Regular cardiac myocyte (primary cell): ENCODE measurements around the gene OR6P1. TPM values are rescaled to one million over a fixed set of nuclear protein-coding genes. Genes with fewer than 3 reads are reported as not detected.

Experiments
- total RNA-seq: library from RNA; depleted of rRNA; stranded (reverse); fragments of >200 nt; gene quantifications from 2 replicates; pipeline ENCODE4 v1.2.3, GENCODE V29; 2014

Gene OR6P1
- total RNA-seq = not detected in 2 replicates

GRCh38 chr1:158570480-158570879 lies at the start of gene OR6P1:
Gene OR6P1 (minus strand): TSS chr1:158570580. CDS start chr1:158563604, 6,976 bp downstream.

GRCh38 chr1:158604968-158605367 lies 34.6 kb upstream of the OR6P1 start, which contains the start of gene OR10Z1:
Gene OR10Z1 (plus strand): TSS chr1:158605268. CDS start chr1:158606439, 1,171 bp downstream.

GRCh38 chr1:158579733-158580132 lies 9.4 kb upstream of the OR6P1 start, which contains the start of gene OR10X1:
Gene OR10X1 (minus strand): TSS chr1:158579899. CDS start chr1:158579899, 0 bp downstream.

GRCh38 chr1:158554352-158554751 lies 16.0 kb downstream of the OR6P1 start, which contains the start of gene OR6Y1:
Gene OR6Y1 (minus strand): TSS chr1:158554405. CDS start chr1:158548105, 6,300 bp downstream.

Other genes with a start within 250 kb of the OR6P1 start
- gene CD1B, start 239.0 kb downstream of the OR6P1 start, total RNA-seq = not detected in 2 replicates
- gene CD1E, start 216.7 kb downstream of the OR6P1 start, total RNA-seq = not detected in 2 replicates
- not detected in 2 replicates for gene OR10T2, start 171.1 kb downstream of the OR6P1 start, total RNA-seq
- not detected in 2 replicates for gene OR10K2, start 144.3 kb downstream of the OR6P1 start, total RNA-seq
- gene OR10K1, start 108.7 kb downstream of the OR6P1 start, total RNA-seq = not detected in 2 replicates
- not detected in 2 replicates for gene OR10R2, start 98.4 kb downstream of the OR6P1 start, total RNA-seq
- gene OR6Y1, start 16.2 kb downstream of the OR6P1 start, total RNA-seq = not detected in 2 replicates
- gene OR10X1, start 9.3 kb upstream of the OR6P1 start, total RNA-seq = not detected in 2 replicates
- not detected in 2 replicates for gene OR10Z1, start 34.7 kb upstream of the OR6P1 start, total RNA-seq
- under 0.01 and 0.19 TPM in 2 replicates for gene SPTA1, start 116.1 kb upstream of the OR6P1 start, total RNA-seq
- gene OR6K2, start 130.1 kb upstream of the OR6P1 start, total RNA-seq = not detected in 2 replicates
- gene OR6K3, start 150.1 kb upstream of the OR6P1 start, total RNA-seq = not detected in 2 replicates
- gene OR6K6, start 184.1 kb upstream of the OR6P1 start, total RNA-seq = not detected in 2 replicates
- gene OR6N1, start 201.6 kb upstream of the OR6P1 start, total RNA-seq = not detected in 2 replicates
- gene OR6N2, start 210.6 kb upstream of the OR6P1 start, total RNA-seq = not detected in 2 replicates